GM12801 (cell line): Measurements from ENCODE around the gene UNC93B1.

Experiments
- TF ChIP-seq, protein P1 (sequence below): IDR thresholded peaks from one replicate; pipeline ENCODE4 v1.5.1; 2011; ENCODE audit warnings: control low read depth; ENCODE audit not compliant: insufficient read length; ENCODE audit errors: extremely low read depth

Gene UNC93B1, protein sequence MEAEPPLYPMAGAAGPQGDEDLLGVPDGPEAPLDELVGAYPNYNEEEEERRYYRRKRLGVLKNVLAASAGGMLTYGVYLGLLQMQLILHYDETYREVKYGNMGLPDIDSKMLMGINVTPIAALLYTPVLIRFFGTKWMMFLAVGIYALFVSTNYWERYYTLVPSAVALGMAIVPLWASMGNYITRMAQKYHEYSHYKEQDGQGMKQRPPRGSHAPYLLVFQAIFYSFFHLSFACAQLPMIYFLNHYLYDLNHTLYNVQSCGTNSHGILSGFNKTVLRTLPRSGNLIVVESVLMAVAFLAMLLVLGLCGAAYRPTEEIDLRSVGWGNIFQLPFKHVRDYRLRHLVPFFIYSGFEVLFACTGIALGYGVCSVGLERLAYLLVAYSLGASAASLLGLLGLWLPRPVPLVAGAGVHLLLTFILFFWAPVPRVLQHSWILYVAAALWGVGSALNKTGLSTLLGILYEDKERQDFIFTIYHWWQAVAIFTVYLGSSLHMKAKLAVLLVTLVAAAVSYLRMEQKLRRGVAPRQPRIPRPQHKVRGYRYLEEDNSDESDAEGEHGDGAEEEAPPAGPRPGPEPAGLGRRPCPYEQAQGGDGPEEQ

DNA sequence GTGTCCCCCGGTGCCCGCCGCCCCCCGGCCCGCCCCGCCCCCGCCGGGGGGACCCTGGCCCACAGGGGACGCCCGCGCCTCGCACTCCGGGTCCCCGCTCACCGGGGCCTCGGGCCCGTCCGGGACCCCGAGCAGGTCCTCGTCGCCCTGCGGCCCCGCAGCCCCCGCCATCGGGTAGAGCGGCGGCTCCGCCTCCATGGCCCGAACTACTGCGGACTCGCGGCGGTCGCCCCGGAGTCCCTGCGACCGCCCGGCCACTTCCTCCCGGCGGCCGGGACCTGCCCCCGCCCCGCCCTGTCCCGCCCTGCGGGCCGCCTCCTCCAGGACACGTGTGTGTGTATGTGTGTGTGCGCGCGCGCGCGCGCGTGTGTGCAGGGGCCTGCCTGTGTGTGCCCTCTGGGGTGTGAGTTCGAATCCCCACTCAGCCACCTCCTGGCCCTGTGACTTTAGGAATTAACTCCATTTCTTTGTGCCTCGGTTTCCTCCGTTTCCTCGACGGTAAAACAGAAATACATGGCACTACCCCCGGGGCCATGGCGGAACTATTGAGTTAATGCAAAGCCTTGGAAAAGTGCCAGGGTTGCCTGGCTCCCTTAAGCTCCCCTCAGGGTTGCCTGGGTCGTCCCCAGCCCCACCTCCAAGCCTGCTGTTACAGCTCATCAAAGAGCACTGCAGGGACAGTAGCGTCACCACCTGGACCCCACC lies at the start of gene UNC93B1:
TSS of gene UNC93B1 (minus strand) at position 252 of the 705 bp plus-strand sequence. CDS start at position 198, 54 bp downstream.
- TF ChIP-seq, protein P1, sequence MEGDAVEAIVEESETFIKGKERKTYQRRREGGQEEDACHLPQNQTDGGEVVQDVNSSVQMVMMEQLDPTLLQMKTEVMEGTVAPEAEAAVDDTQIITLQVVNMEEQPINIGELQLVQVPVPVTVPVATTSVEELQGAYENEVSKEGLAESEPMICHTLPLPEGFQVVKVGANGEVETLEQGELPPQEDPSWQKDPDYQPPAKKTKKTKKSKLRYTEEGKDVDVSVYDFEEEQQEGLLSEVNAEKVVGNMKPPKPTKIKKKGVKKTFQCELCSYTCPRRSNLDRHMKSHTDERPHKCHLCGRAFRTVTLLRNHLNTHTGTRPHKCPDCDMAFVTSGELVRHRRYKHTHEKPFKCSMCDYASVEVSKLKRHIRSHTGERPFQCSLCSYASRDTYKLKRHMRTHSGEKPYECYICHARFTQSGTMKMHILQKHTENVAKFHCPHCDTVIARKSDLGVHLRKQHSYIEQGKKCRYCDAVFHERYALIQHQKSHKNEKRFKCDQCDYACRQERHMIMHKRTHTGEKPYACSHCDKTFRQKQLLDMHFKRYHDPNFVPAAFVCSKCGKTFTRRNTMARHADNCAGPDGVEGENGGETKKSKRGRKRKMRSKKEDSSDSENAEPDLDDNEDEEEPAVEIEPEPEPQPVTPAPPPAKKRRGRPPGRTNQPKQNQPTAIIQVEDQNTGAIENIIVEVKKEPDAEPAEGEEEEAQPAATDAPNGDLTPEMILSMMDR = no peak

DNA sequence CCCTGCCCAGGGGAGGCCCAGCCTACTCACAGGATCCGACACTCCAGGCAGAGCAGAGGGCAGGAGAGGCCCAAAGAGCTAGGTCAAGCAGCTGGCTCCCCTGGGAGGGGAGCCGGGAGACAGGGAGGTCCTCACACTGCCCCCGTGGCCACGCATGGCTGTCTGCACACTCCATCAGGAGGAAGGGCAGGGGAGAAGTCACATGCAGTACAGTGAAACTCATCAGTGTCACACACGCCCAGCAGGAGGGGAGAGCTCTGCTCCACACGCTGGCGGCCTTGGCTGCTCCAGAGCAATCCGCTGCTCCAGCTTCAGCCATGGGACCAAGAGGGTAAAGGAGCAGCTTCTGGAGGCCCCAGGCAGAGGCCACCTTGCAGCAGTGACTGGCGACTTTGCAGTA lies 49.2 kb upstream of the UNC93B1 start:
- TF ChIP-seq, protein P1 = no peak

DNA sequence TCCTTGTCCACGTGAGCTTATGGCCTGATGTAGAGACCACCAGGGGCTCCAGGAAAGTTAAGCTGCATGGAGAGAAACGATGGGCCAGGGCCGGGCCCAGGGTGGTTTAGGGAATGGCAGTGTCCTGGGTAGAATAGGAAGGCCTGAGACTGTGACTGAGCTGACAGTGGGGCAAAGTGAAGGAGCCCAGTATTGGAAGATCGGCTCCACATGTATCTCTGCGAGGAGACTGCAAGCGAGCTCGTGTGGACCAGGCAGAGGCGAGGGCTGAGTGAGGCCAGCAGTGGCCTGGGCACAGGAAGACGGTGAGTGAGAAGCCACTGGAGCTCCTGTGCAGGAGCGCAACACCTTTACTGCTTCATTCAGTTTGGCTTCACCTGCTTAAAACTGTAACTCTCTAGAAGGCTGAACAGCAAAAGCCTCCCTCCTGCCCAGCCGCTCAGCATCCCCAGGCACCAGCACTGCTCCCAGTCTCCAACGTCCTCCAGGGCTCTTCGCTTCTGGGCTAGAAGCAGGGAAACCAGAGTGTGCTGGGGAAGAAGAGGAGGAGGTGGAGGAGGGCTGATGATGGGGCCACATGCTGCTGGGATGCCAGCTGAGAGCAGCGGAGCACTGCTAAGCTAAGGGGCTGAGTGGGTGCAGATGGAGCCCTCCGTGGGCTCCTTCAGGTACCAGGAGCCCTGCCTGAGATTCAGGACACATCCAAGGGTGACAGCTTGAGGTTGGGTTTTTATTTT lies 48.4 kb upstream of the UNC93B1 start:
- TF ChIP-seq, protein P1 = no peak

DNA sequence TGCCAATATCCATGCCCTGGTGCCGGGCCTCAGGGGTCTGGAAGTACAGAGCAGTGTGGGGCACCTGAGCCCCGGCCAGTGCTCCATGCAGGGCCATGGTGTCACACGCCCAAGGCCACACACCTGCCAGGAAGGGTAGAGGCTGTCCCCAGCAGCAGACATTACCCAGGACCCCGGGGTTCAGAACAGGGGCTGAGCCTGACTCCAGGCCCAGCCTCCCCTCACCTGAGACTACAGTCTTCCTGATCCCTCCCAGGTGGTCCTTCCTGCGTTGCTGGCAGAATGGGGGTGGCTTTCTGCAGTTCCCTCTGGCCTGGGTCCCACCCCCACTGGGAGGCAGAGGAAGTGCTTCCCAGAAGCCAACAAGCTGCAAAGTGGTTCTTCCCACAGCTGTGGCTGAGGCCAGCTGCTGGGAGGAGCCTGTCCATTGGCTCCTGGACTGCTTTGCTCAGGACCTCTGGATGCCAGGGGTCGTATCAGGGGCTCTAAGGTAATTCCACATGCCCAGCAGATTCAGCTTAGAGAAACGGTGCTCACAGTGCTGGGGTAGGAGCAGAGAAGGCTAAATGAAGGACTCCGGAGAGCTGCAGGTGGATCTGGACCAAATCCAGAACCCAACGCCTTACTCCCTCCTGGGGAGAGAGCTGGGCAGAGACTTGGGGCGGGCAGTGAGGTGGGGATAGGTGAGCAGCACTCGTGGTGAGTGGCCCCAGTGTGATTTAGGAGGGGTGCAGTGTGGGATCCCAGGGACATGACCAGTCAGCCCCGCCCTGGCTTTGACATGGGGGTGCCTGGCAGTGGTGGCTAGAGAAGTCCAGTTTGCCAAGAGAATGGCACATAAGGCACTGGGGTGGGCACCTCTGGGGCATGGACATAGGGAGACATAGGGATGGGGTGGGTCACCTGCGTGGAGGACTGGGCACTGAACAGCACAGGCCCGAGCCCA lies 47.6 kb upstream of the UNC93B1 start:
- TF ChIP-seq, protein P1 = no peak

DNA sequence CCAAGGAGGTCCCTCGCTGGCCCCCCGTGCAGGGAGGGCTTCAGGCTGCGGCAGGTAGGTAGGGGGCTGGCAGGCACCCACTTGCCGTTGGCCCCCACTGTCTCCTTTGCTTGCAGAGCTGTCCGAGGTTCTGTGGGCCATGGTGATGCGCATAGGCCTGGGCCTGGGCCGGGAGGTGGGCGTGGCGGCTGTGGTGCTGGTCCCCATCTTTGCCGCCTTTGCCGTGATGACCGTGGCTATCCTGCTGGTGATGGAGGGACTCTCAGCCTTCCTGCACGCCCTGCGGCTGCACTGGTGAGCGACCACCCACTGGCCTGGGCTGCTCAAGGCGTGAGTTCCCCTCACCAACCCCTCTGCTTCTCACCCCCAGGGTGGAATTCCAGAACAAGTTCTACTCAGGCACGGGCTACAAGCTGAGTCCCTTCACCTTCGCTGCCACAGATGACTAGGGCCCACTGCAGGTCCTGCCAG lies 46.5 kb upstream of the UNC93B1 start:
- TF ChIP-seq, protein P1 = no peak

DNA sequence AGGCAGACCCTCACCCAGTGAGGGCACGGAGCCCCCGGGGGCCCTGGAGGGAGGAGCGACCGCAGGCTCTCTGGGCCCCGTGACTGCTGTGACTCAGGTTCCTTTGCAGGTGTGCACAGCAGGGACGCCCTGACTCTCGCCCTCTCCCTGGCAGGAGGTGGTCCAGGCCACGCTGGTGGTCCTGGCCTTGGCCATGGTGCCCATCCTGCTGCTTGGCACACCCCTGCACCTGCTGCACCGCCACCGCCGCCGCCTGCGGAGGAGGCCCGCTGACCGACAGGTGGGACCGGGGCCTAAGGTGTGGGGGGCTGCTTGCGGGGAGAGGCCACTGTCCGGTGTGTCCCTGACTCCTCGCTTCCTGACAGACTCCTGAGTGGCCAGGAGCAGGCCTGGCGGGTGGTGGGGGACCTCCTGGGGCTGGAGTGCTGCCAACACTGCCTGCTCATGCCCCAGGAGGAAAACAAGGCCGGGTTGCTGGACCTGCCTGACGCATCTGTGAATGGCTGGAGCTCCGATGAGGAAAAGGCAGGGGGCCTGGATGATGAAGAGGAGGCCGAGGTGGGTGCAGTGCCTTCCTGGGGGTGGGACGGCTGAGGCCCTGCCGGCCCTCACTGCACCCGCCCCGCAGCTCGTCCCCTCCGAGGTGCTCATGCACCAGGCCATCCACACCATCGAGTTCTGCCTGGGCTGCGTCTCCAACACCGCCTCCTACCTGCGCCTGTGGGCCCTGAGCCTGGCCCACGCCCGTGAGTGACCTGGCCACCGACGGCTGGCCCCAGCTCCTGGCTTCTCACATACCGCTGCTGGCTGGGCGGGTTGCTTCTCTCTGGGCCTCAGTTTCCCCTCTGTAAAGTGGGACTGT lies 45.8 kb upstream of the UNC93B1 start:
- TF ChIP-seq, protein P1 = no peak
